Transverse colon (tissue), 4 donors: Measurements from ENCODE around the gene ESYT2. TPM values are rescaled to one million over a fixed set of nuclear protein-coding genes. Genes with fewer than 3 reads are reported as not detected.

Experiments used
- DNase-seq: peaks from one replicate; pipeline ENCODE4 v3.0.0-alpha.2; 2019
- H3K27ac ChIP-seq, 4 donors: fragments of 200-600 bp; sonication (generic); 2 replicates each; pipeline ENCODE4 v1.5.1; 2016 to 2018; ENCODE audit warnings: inconsistent platforms in 4 of 4
- H3K27me3 ChIP-seq: fragments of 200-600 bp; sonication (generic); 2 replicates; pipeline ENCODE4 v1.5.1; 2017; ENCODE audit warnings: inconsistent platforms
- H3K36me3 ChIP-seq, 4 donors: fragments of 200-600 bp; sonication (generic); 2 replicates each; pipeline ENCODE4 v1.5.1; 2017 to 2019; ENCODE audit warnings: inconsistent platforms in 4 of 4
- H3K4me1 ChIP-seq, 4 donors: fragments of 200-600 bp; sonication (generic); 2 replicates each; pipeline ENCODE4 v1.5.1; 2017 to 2020; ENCODE audit warnings: inconsistent platforms in 4 of 4
- H3K4me3 ChIP-seq, 4 donors: fragments of 200-600 bp; sonication (generic); 1 replicate in 1 of 4; 2 replicates in 3 of 4; pipeline versions ENCODE4 v1.5.1 to v1.6.1; 2017 to 2019; ENCODE audit warnings: inconsistent platforms in 4 of 4
- H3K9me3 ChIP-seq, 2 donors: fragments of 200-600 bp; sonication (generic); 2 replicates each; pipeline ENCODE4 v1.5.1; 2017 to 2019; ENCODE audit warnings: inconsistent platforms in 2 of 2
- EP300 ChIP-seq: sonication (generic); formaldehyde crosslinking; IDR thresholded peaks from one replicate; pipeline ENCODE4 v1.6.1; 2017; ENCODE audit warnings: antibody characterized with exemption, low read depth
- POLR2A ChIP-seq: fragments of 450-650 bp; IDR thresholded peaks from one replicate; pipeline ENCODE4 v1.6.1; 2016; ENCODE audit warnings: antibody characterized with exemption, mild to moderate bottlenecking, moderate library complexity
- POLR2AphosphoS5 ChIP-seq, 3 donors: sonication (generic); formaldehyde crosslinking; IDR thresholded peaks; one replicate each; pipeline ENCODE4 v1.6.1; 2016; ENCODE audit warnings: antibody characterized with exemption in 3 of 3
- WGBS, 2 donors: methylation state at CpG; one replicate each; pipeline ENCODE4 v1.1.5; 2018; ENCODE audit warnings: low coverage in 1 of 2; 5-methylcytosine and 5-hydroxymethylcytosine counted together
- in situ Hi-C, 4 donors: fragments of 200-750 bp; cut with MboI; loops; one replicate each; pipeline versions ENCODE4 v1.15.0 to v1.15.1; 2017; ENCODE audit warnings: low sequenced_read_pairs in 3 of 4, low pct_ligation_motif_present in 1 of 4, low pct_unique_long_range_greater_than_20kb in 1 of 4
- intact Hi-C: fragments of 100-400 bp; cut with DNase I; formaldehyde crosslinking; loops from one replicate; pipeline ENCODE4 v1.15.1; 2023; ENCODE audit warnings: low total_unique reads
- total RNA-seq, 4 donors: library from RNA; depleted of rRNA; stranded (reverse); fragments of >200 nt; gene quantifications; one replicate each; pipeline ENCODE4 v1.1.0, GENCODE V29; 2016
- TF ChIP-seq, protein P1 (sequence below), 5 experiments: fragments of 200-600 bp in 3 of 5; fragments of 450-650 bp in 2 of 5; sonication (generic) in 3 of 5; IDR thresholded peaks; 1 replicate in 2 of 5; 2 replicates in 3 of 5; pipeline ENCODE4 v1.5.1; 2016 to 2017; ENCODE audit warnings: antibody characterized with exemption in 5 of 5, inconsistent platforms in 3 of 5, mild to moderate bottlenecking in 2 of 5, moderate library complexity in 1 of 5

The ESYT2 gene
- total RNA-seq, 4 donors from 2014 or later = 78.6 to 113 (median 87.3) TPM

DNA sequence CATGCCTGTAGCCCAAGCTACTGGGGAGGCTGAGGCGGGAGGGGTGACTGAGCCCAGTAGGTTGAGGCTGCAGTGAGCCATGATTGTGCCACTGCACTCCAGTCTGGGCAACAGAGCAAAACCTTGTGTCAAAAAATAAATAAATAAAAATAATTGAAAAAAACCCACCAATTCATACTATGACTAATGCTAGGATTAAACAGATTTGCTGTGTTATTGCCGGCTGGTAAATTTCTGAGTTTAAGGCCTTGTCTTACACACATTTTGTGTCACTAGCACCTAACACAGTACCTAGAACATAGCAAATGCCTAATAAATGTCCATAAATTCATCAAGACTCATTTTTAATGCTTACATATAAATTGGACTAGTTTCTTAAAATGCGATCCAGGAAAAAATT is 8.7 kb downstream of the ESYT2 start:
- peak overlapping the region; percentile 90 to 94 (median 92) for H3K27ac ChIP-seq
- TF ChIP-seq POLR2A (no peak), POLR2AphosphoS5 (IDR thresholded peaks at IDR 0.05) (no peak), EP300 (no peak)
- TF ChIP-seq, protein P1, sequence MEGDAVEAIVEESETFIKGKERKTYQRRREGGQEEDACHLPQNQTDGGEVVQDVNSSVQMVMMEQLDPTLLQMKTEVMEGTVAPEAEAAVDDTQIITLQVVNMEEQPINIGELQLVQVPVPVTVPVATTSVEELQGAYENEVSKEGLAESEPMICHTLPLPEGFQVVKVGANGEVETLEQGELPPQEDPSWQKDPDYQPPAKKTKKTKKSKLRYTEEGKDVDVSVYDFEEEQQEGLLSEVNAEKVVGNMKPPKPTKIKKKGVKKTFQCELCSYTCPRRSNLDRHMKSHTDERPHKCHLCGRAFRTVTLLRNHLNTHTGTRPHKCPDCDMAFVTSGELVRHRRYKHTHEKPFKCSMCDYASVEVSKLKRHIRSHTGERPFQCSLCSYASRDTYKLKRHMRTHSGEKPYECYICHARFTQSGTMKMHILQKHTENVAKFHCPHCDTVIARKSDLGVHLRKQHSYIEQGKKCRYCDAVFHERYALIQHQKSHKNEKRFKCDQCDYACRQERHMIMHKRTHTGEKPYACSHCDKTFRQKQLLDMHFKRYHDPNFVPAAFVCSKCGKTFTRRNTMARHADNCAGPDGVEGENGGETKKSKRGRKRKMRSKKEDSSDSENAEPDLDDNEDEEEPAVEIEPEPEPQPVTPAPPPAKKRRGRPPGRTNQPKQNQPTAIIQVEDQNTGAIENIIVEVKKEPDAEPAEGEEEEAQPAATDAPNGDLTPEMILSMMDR (IDR thresholded peaks at IDR 0.05) = no peak
- no peak for DNase-seq
- H3K27me3 ChIP-seq = no peaks in the 10 kb centered on the region
- H3K4me3 ChIP-seq = no peak overlapping the region
- H3K36me3 ChIP-seq = no peaks in the 10 kb centered on the region
- peaks cover 44 to 95% (median 66%) of the 10 kb centered on the region in 4 donors for H3K4me1 ChIP-seq
- intact Hi-C loops (no loop called here), in situ Hi-C loops (no loop called here)
- 83 to 87% methylated on average over 3 of the region's 3 CpGs for WGBS, 2 donors
- no peaks in the 10 kb centered on the region for H3K9me3 ChIP-seq

DNA sequence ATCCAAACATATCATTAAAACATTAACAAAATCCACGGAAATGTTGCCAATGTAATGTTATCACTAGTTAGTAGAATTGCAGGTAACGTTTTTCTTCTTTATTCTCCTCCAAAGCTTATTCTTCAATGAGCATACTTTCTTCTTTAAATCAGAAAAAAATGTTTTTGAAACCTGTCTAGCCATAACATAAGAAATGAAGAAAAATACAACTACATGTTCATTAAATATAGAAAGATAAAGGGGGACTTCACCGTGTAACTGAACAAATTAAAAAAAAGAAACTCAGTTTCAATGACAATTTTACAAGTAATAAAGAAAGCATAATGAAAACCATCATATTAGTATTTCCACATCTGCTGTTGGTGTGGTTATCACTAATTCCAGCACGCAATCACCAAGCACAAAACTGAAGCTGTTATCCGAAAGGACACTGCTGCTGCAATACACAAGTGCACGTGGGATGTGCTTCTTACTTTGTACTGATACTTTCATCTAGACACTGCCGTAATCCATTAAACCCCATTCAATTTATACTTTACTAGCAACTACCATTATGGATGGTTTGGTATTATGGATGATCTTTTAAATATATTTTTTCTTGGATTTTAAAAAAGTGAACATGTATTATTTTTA is 9.6 kb downstream of the ESYT2 start:
- no peak for TF ChIP-seq POLR2A
- TF ChIP-seq, protein P1 (IDR thresholded peaks at IDR 0.05) = no peak
- TF ChIP-seq POLR2AphosphoS5 (IDR thresholded peaks at IDR 0.05) = no peak
- no peak for TF ChIP-seq EP300
- in situ Hi-C loops (no loop called here), intact Hi-C loops (no loop called here)
- no peaks in the 10 kb centered on the region for H3K27me3 ChIP-seq
- peaks cover 46 to 95% (median 73%) of the 10 kb centered on the region in 4 donors for H3K4me1 ChIP-seq
- no peak for DNase-seq
- WGBS, 2 donors = 56 to 60% methylated on average over 7 of the region's 7 CpGs
- H3K4me3 ChIP-seq = no peak overlapping the region
- H3K9me3 ChIP-seq = no peaks in the 10 kb centered on the region
- no peaks in the 10 kb centered on the region for H3K36me3 ChIP-seq
- peak overlapping the region; percentile 90 to 94 (median 92) for H3K27ac ChIP-seq

DNA sequence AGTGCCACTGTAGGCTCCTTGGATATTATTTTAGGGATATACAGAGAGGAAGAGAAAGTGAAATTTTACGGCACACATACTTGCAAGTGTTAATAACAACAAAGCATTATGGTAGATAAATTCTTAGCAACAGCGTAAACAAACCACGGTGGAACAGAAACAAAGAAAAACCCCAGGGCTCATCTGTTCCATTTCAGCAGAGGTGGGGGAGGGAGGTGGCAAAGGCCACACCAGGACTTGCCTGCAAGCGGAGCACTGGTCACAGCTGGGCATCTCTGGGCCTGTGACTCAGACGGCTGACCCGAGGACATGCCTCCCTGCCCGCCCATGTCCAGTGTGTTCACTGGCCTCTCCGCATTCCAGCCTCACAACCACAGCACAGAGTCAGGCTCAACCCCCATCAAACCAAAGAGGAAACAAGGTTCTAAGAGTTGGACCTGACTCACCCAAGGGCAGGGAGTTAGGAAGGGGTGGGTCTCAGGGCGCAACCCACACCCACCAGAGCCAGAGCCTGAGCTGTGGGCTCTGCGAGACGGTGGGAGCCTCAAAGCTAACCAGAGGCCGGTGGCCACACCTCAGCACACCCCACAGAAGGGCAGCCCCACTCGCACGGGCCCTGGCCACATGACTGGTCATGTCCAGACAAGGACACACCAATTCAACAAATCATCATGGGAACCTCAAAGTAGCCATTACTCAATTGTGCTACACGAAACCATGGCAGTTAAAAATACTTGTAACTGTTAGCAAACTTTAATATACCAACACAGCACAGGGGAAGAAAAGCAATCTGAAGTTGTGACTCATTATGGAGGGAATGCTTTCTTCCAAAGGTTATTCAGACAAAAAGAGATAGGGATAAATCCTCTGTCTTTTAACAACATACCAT is 10.7 kb downstream of the ESYT2 start:
- intact Hi-C loops = no loop called here
- Histone ChIP-seq H3K27ac (peak overlapping the region; percentile 90 to 94 (median 92)), H3K4me3 (peak overlapping the region in 2 of 4 donors; percentile 5 to 13), H3K9me3 (no peaks in the 10 kb centered on the region), H3K4me1 (peaks cover 46 to 88% (median 72%) of the 10 kb centered on the region in 4 donors), H3K27me3 (no peaks in the 10 kb centered on the region), H3K36me3 (no peaks in the 10 kb centered on the region)
- in situ Hi-C loops = no loop called here
- TF ChIP-seq EP300 = peak; percentile 72
- TF ChIP-seq, protein P1 (IDR thresholded peaks at IDR 0.05) = no peak
- TF ChIP-seq POLR2AphosphoS5 (IDR thresholded peaks at IDR 0.05) = peak in 2 of 3 donors; percentile 62 to 83
- peak; percentile 59 for TF ChIP-seq POLR2A
- WGBS, 2 donors = 3 to 9% methylated on average over 5 to 15 of the region's 15 CpGs
- peak; percentile 84 for DNase-seq

DNA sequence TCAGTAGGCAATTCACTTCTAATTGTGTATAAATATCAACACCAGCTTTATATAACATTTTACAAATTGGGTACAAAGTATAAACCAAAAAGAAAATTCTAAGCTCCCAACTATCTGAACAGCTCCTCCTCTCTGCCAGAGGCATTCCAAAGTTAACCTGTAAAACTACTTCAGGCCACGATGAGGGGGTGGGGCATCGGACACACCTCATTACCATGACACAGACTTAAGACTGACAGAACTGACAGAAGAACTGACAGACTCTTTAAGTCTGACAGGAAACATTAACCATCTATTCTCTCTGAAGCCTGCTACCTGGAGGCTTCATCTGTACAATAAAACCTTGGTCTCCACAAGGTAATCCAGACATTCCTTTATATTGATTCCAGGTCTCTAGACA is 12.3 kb downstream of the ESYT2 start:
- Histone ChIP-seq H3K36me3 (no peaks in the 10 kb centered on the region), H3K9me3 (no peaks in the 10 kb centered on the region), H3K4me1 (peaks cover 48 to 93% (median 73%) of the 10 kb centered on the region in 4 donors), H3K4me3 (no peak overlapping the region), H3K27ac (peak overlapping the region; percentile 90 to 94 (median 92)), H3K27me3 (no peaks in the 10 kb centered on the region)
- in situ Hi-C loops (no loop called here), intact Hi-C loops (no loop called here)
- peak; percentile 67 for DNase-seq
- whole genome bisulfite sequencing, 2 donors = 43 to 51% methylated on average over 2 of the region's 2 CpGs
- TF ChIP-seq EP300 = no peak
- no peak for TF ChIP-seq POLR2AphosphoS5 (IDR thresholded peaks at IDR 0.05)
- TF ChIP-seq POLR2A = no peak
- TF ChIP-seq, protein P1 (IDR thresholded peaks at IDR 0.05) = no peak
